Spinal cord (tissue), 10 donors: ENCODE results near the gene IFT81. TPM values are rescaled to one million over a fixed set of nuclear protein-coding genes. Genes with fewer than 3 reads are reported as not detected.

Experiments used
- DNase-seq, 6 donors: peaks; one replicate each; pipeline versions ENCODE4 v3.0.0 to v3.0.0-alpha.2; 2013 to 2015; ENCODE audit warnings: low spot score in 6 of 6, low read depth in 4 of 6
- H3K27ac ChIP-seq: one replicate; pipeline ENCODE4 v1.5.1; 2013; ENCODE audit warnings: low read depth, low read length, control low read depth
- H3K27me3 ChIP-seq: one replicate; pipeline ENCODE4 v1.6.1; 2013; ENCODE audit warnings: low read length; ENCODE audit not compliant: control insufficient read depth, insufficient read depth
- H3K36me3 ChIP-seq: one replicate; pipeline ENCODE4 v1.6.1; 2013; ENCODE audit warnings: low read length; ENCODE audit not compliant: control insufficient read depth, insufficient read depth
- H3K4me1 ChIP-seq: one replicate; pipeline ENCODE4 v1.6.1; 2013; ENCODE audit warnings: low read length; ENCODE audit not compliant: control insufficient read depth, insufficient read depth
- H3K4me3 ChIP-seq: one replicate; pipeline ENCODE4 v1.5.1; 2013; ENCODE audit warnings: low read depth, low read length, control low read depth
- H3K9me3 ChIP-seq: one replicate; pipeline ENCODE4 v1.6.1; 2013; ENCODE audit warnings: low read length; ENCODE audit not compliant: control insufficient read depth, insufficient read depth
- WGBS: methylation state at CpG from one replicate; pipeline ENCODE4 v1.1.5; 2013; ENCODE audit warnings: missing lambda C conversion rate; ENCODE audit not compliant: insufficient coverage; 5-methylcytosine and 5-hydroxymethylcytosine counted together
- polyA plus RNA-seq, 2 donors: library from polyadenylated mRNA; unstranded; fragments of 120-200 nt; gene quantifications; one replicate each; pipeline ENCODE4 v1.2.1, GENCODE V29; 2013; ENCODE audit not compliant: insufficient read length in 2 of 2
- total RNA-seq, 2 donors: library from RNA; depleted of rRNA in 1 of 2; stranded (reverse); fragments of 120-200 nt in 1 of 2; fragments of >200 nt in 1 of 2; gene quantifications; one replicate each; pipeline versions ENCODE4 v1.2.3 to v1.2.4, GENCODE V29; 2013 to 2014
- donor health status: healthy.

The IFT81 gene
- total and polyA plus RNA-seq, 4 donors, result 28.5 to 39.8 (median 35.8) TPM

- H3K36me3 ChIP-seq, result no peaks in the 10 kb centered on the region
- no peaks in the 10 kb centered on the region for H3K27me3 ChIP-seq
- H3K4me1 ChIP-seq, result peaks cover 8% of the 10 kb centered on the region
- H3K4me3 ChIP-seq, result no peak overlapping the region
- H3K27ac ChIP-seq, result no peak overlapping the region
- WGBS, result 56% methylated on average over 7 of the region's 12 CpGs
- H3K9me3 ChIP-seq, result no peaks in the 10 kb centered on the region
- no peak for DNase-seq
These were observed 132.7 kb downstream of the IFT81 start for GRCh38 chr12:110256780-110257431.

DNA sequence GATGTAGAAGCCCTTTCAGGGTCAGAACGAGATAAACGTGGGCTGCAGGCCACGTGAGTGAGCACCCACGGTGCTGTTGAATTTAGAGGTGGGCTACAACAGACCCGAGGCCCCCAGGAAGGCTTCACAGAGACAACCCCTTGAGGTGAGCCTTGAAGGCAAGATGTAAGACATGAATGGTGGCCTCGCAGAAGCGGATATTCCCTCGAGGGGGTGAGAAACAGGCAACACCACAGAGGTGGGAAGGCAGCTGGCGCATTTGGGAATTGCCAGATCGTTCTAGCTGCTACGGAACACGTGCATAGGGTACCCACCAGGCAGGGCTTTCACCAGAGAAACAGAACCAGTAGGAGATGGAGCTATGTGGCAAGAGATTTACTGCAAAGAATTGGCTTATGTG lies 134.3 kb downstream of the IFT81 start:
- H3K4me3 ChIP-seq, result no peak overlapping the region
- DNase-seq, result no peak
- no peak overlapping the region for H3K27ac ChIP-seq
- H3K9me3 ChIP-seq, result no peaks in the 10 kb centered on the region
- H3K27me3 ChIP-seq, result no peaks in the 10 kb centered on the region
- no peaks in the 10 kb centered on the region for H3K36me3 ChIP-seq
- H3K4me1 ChIP-seq, result peaks cover 4% of the 10 kb centered on the region
- WGBS, result 86% methylated on average over 9 of the region's 12 CpGs

- Histone ChIP-seq H3K9me3 (no peaks in the 10 kb centered on the region), H3K27ac (no peak overlapping the region), H3K36me3 (no peaks in the 10 kb centered on the region), H3K4me1 (peaks cover 4% of the 10 kb centered on the region), H3K4me3 (no peak overlapping the region), H3K27me3 (no peaks in the 10 kb centered on the region)
- WGBS, result 98% methylated on average over 9 of the region's 17 CpGs
- no peak for DNase-seq
These were observed 138.6 kb downstream of the IFT81 start for GRCh38 chr12:110262442-110263388.

GRCh38 chr12:110266381-110266960 lies 142.3 kb downstream of the IFT81 start:
- Histone ChIP-seq H3K27me3 (no peaks in the 10 kb centered on the region), H3K4me3 (no peak overlapping the region), H3K36me3 (no peaks in the 10 kb centered on the region), H3K4me1 (peaks cover 18% of the 10 kb centered on the region), H3K27ac (no peak overlapping the region), H3K9me3 (no peaks in the 10 kb centered on the region)
- no CpG with 5 or more reads among the region's 5 CpGs for WGBS
- DNase-seq, result no peak

- DNase-seq, result peak in 2 of 6 donors; percentile 79 to 85
- WGBS, result 18% methylated on average over 2 of the region's 9 CpGs
These were observed 142.9 kb downstream of the IFT81 start for GRCh38 chr12:110266980-110267620.

More at GRCh38 chr12:110266980-110267620, 142.9 kb downstream of the IFT81 start:
- Histone ChIP-seq H3K27me3 (no peaks in the 10 kb centered on the region), H3K4me3 (no peak overlapping the region), H3K36me3 (no peaks in the 10 kb centered on the region), H3K9me3 (no peaks in the 10 kb centered on the region), H3K4me1 (peaks cover 18% of the 10 kb centered on the region), H3K27ac (peak overlapping the region; percentile 67)

Other genes with a start within 250 kb of the IFT81 start
- 10 to 100 TPM; 60.5 to 68.5 TPM for gene GLTP, start 243.8 kb upstream of the IFT81 start, total RNA-seq
- 10 to 100 TPM; 73.5 to 80.4 TPM for gene GLTP, start 243.8 kb upstream of the IFT81 start, polyA plus RNA-seq
- gene TCHP, start 224.1 kb upstream of the IFT81 start, total RNA-seq, result 10 to 100 TPM in 1 of 2 donors, 1 to 10 TPM in 1; 7.6 to 12.6 TPM
- gene TCHP, start 224.1 kb upstream of the IFT81 start, polyA plus RNA-seq, result 10 to 100 TPM; 30.9 to 32.7 TPM
- gene GIT2, start 128.0 kb upstream of the IFT81 start, total RNA-seq, result 10 to 100 TPM; 45.5 to 49.8 TPM
- 10 to 100 TPM; 41.5 to 52.8 TPM for gene GIT2, start 128.0 kb upstream of the IFT81 start, polyA plus RNA-seq
- 10 to 100 TPM; 38.5 to 46.1 TPM for gene ANKRD13A, start 124.9 kb upstream of the IFT81 start, total RNA-seq
- 10 to 100 TPM; 31.2 to 36.0 TPM for gene ANKRD13A, start 124.9 kb upstream of the IFT81 start, polyA plus RNA-seq
- gene C12orf76, start 75.8 kb upstream of the IFT81 start, total RNA-seq, result 10 to 100 TPM; 45.2 to 84.9 TPM
- 10 to 100 TPM; 88.8 to 94.4 TPM for gene C12orf76, start 75.8 kb upstream of the IFT81 start, polyA plus RNA-seq
- 100 to 1,000 TPM; 129 to 272 TPM for gene ATP2A2, start 156.9 kb downstream of the IFT81 start, total RNA-seq
- 100 to 1,000 TPM; 254 to 304 TPM for gene ATP2A2, start 156.9 kb downstream of the IFT81 start, polyA plus RNA-seq